CD14-positive monocyte (primary cell): Measurements from ENCODE around the gene CYSLTR1. TPM values are rescaled to one million over a fixed set of nuclear protein-coding genes. Genes with fewer than 3 reads are reported as not detected.

Source experiments
- DNase-seq, 3 donors: peaks; one replicate each; pipeline ENCODE4 v3.0.0-alpha.2; 2011 to 2022
- H2AFZ ChIP-seq: 2 replicates; pipeline ENCODE4 v1.6.0; 2012; ENCODE audit warnings: mild to moderate bottlenecking, low read depth, low read length, inconsistent platforms; ENCODE audit not compliant: insufficient read depth, poor library complexity, severe bottlenecking
- H3K27ac ChIP-seq, 2 donors: 1 replicate in 1 of 2; 2 replicates in 1 of 2; pipeline ENCODE4 v1.5.1; 2012 to 2013; ENCODE audit warnings: low read length in 2 of 2, control low read depth in 1 of 2, inconsistent platforms in 1 of 2, low read depth in 1 of 2, mild to moderate bottlenecking in 1 of 2
- H3K27me3 ChIP-seq, 2 donors: one replicate each; pipeline versions ENCODE4 v1.6.0 to v1.6.1; 2011 to 2013; ENCODE audit warnings: low read length in 2 of 2; ENCODE audit not compliant: control insufficient read depth in 2 of 2, insufficient read depth in 2 of 2
- H3K36me3 ChIP-seq, 2 donors: replicated peaks in 1 of 2; 1 replicate in 1 of 2; 2 replicates in 1 of 2; pipeline versions ENCODE4 v1.5.1 to v1.6.1; 2012 to 2013; ENCODE audit warnings: low read length in 2 of 2, control low read depth in 1 of 2, inconsistent platforms in 1 of 2, mild to moderate bottlenecking in 1 of 2; ENCODE audit not compliant: insufficient read depth in 2 of 2, control insufficient read depth in 1 of 2
- H3K4me1 ChIP-seq, 2 donors: 1 replicate in 1 of 2; 2 replicates in 1 of 2; pipeline versions ENCODE4 v1.5.1 to v1.6.1; 2012 to 2013; ENCODE audit warnings: low read length in 2 of 2, control low read depth in 1 of 2, inconsistent platforms in 1 of 2, mild to moderate bottlenecking in 1 of 2, moderate library complexity in 1 of 2; ENCODE audit not compliant: insufficient read depth in 2 of 2, control insufficient read depth in 1 of 2
- H3K4me2 ChIP-seq: replicated peaks from 2 replicates; pipeline ENCODE3; 2012; ENCODE audit warnings: low read length, moderate library complexity, mild to moderate bottlenecking; ENCODE audit not compliant: poor library complexity, severe bottlenecking; ENCODE audit errors: extremely low read depth
- H3K4me3 ChIP-seq, 3 experiments: fragments of 200-600 bp in 1 of 3; sonication (generic) in 1 of 3; replicated peaks in 1 of 3; 1 replicate in 2 of 3; 2 replicates in 1 of 3; pipeline ENCODE4 v1.5.1; 2011 to 2013; ENCODE audit warnings: low read length in 3 of 3, mild to moderate bottlenecking in 3 of 3, control low read depth in 2 of 3, low read depth in 2 of 3, inconsistent platforms in 1 of 3, moderate library complexity in 1 of 3
- H3K79me2 ChIP-seq: 2 replicates; pipeline ENCODE4 v1.6.0; 2012; ENCODE audit warnings: mild to moderate bottlenecking, control low read depth, inconsistent platforms, low read length, moderate library complexity; ENCODE audit not compliant: insufficient read depth
- H3K9ac ChIP-seq: 2 replicates; pipeline ENCODE4 v1.6.0; 2017; ENCODE audit warnings: low read length, mild to moderate bottlenecking; ENCODE audit not compliant: insufficient read depth, poor library complexity, severe bottlenecking
- H3K9me3 ChIP-seq, 2 donors: replicated peaks in 1 of 2; 1 replicate in 1 of 2; 2 replicates in 1 of 2; pipeline versions ENCODE4 v1.5.1 to v1.6.1; 2012 to 2013; ENCODE audit warnings: low read length in 2 of 2, control low read depth in 1 of 2; ENCODE audit not compliant: control insufficient read depth in 1 of 2, insufficient read depth in 1 of 2
- H4K20me1 ChIP-seq: 2 replicates; pipeline ENCODE4 v1.6.0; 2012; ENCODE audit warnings: mild to moderate bottlenecking, low read length, control low read depth, moderate library complexity; ENCODE audit not compliant: insufficient read depth
- H3K27ac Mint-ChIP-seq, 7 donors: one replicate each; pipeline ENCODE4 v1.8.0; 2020; ENCODE audit warnings: mild to moderate bottlenecking in 7 of 7, mixed read lengths in 7 of 7, moderate library complexity in 6 of 7, inconsistent platforms in 2 of 7
- H3K27me3 Mint-ChIP-seq, 3 donors: one replicate each; pipeline ENCODE4 v1.8.0; 2021 to 2022; ENCODE audit warnings: low read depth in 3 of 3, mild to moderate bottlenecking in 3 of 3, mixed read lengths in 3 of 3, moderate library complexity in 3 of 3, inconsistent platforms in 1 of 3
- H3K36me3 Mint-ChIP-seq, 2 donors: one replicate each; pipeline ENCODE4 v1.8.0; 2020; ENCODE audit warnings: mixed read lengths in 2 of 2, inconsistent platforms in 1 of 2, mild to moderate bottlenecking in 1 of 2
- H3K4me1 Mint-ChIP-seq: one replicate; pipeline ENCODE4 v1.8.0; 2020; ENCODE audit warnings: mild to moderate bottlenecking, mixed read lengths
- H3K4me3 Mint-ChIP-seq, 2 donors: one replicate each; pipeline ENCODE4 v1.8.0; 2020; ENCODE audit warnings: mild to moderate bottlenecking in 2 of 2, mixed read lengths in 2 of 2, moderate library complexity in 1 of 2
- H3K9me3 Mint-ChIP-seq, 7 donors: one replicate each; pipeline ENCODE4 v1.8.0; 2020 to 2022; ENCODE audit warnings: mixed read lengths in 7 of 7, mild to moderate bottlenecking in 6 of 7, moderate library complexity in 6 of 7, inconsistent platforms in 2 of 7
- WGBS: methylation state at CpG from one replicate; pipeline ENCODE4 v1.1.5; 2013; ENCODE audit warnings: missing lambda C conversion rate; ENCODE audit not compliant: insufficient coverage; 5-methylcytosine and 5-hydroxymethylcytosine counted together
- intact Hi-C, 2 donors: fragments of 100-400 bp; cut with micrococcal nuclease; formaldehyde crosslinking; loops; one replicate each; pipeline versions ENCODE4 v1.15.0 to v1.15.1; 2023
- polyA plus RNA-seq, 3 donors: library from polyadenylated mRNA; depleted of rRNA in 1 of 3; unstranded in 2 of 3; stranded (reverse) in 1 of 3; fragments of 300-500 nt in 2 of 3; fragments of >200 nt in 1 of 3; fragmentation: Illumina TruSeq in 2 of 3; gene quantifications; 1 replicate in 2 of 3; 2 replicates in 1 of 3; pipeline ENCODE4 v1.2.3, GENCODE V29; 2012 to 2021
- TF ChIP-seq, protein P1 (sequence below): fragments of 200-600 bp; IDR thresholded peaks from one replicate; pipeline ENCODE4 v1.8.0; 2022; ENCODE audit warnings: antibody characterized with exemption, mild to moderate bottlenecking

CYSLTR1 gene
- polyA plus RNA-seq, 3 donors = 9.6 to 46.2 (median 45.2) TPM

DNA sequence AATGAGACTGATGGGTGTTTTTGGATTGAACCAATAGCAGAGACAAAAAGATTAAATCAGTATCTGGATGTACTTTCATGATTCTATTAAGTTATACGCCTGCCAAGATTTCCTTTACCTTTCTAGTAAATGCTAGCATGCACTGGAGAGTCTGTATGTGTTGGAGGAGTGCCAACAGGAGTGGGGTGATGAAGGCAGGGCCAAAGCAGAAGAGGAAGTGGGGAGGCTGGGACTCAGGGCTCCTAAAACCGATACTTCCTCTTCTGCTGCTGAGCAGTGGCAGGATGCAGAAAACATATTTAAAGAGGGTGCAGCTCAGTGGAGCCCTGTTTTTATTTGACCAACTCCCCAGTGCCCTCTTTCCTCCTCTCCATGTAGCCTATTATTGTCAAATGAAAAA, 5.6 kb downstream of the CYSLTR1 start:
- no CpG with 5 or more reads among the region's 2 CpGs for WGBS
- peak overlapping the region; percentile 39 for H3K4me2 ChIP-seq
- H3K9me3 ChIP-seq = no peaks in the 10 kb centered on the region
- Mint-ChIP-seq H3K4me3 (peak overlapping the region in 1 of 2 donors; percentile 63), H3K27ac (peak overlapping the region in 5 of 7 donors; percentile 5 to 82 (median 30)), H3K27me3 (no peaks in the 10 kb centered on the region), H3K9me3 (peaks cover 0 to 4% (median 0%) of the 10 kb centered on the region in 7 donors), H3K36me3 (peaks cover 1 to 4% of the 10 kb centered on the region in 2 donors), H3K4me1 (peaks cover 61% of the 10 kb centered on the region)
- no peak overlapping the region for H2AFZ ChIP-seq
- H3K27me3 ChIP-seq = no peaks in the 10 kb centered on the region
- peak overlapping the region in 1 of 2 donors; percentile 49 for H3K27ac ChIP-seq
- no peak overlapping the region for H3K9ac ChIP-seq
- H3K79me2 ChIP-seq = peaks cover 67% of the 10 kb centered on the region
- peaks cover 45 to 55% of the 10 kb centered on the region in 2 donors for H3K4me1 ChIP-seq
- DNase-seq = peak; percentile 78 to 81 (median 79)
- TF ChIP-seq, protein P1, sequence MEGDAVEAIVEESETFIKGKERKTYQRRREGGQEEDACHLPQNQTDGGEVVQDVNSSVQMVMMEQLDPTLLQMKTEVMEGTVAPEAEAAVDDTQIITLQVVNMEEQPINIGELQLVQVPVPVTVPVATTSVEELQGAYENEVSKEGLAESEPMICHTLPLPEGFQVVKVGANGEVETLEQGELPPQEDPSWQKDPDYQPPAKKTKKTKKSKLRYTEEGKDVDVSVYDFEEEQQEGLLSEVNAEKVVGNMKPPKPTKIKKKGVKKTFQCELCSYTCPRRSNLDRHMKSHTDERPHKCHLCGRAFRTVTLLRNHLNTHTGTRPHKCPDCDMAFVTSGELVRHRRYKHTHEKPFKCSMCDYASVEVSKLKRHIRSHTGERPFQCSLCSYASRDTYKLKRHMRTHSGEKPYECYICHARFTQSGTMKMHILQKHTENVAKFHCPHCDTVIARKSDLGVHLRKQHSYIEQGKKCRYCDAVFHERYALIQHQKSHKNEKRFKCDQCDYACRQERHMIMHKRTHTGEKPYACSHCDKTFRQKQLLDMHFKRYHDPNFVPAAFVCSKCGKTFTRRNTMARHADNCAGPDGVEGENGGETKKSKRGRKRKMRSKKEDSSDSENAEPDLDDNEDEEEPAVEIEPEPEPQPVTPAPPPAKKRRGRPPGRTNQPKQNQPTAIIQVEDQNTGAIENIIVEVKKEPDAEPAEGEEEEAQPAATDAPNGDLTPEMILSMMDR = no peak
- intact Hi-C loops = no loop called here
- H3K4me3 ChIP-seq = peak overlapping the region in 1 of 3 experiments; percentile 44
- no peaks in the 10 kb centered on the region for H3K36me3 ChIP-seq
- no peaks in the 10 kb centered on the region for H4K20me1 ChIP-seq

DNA sequence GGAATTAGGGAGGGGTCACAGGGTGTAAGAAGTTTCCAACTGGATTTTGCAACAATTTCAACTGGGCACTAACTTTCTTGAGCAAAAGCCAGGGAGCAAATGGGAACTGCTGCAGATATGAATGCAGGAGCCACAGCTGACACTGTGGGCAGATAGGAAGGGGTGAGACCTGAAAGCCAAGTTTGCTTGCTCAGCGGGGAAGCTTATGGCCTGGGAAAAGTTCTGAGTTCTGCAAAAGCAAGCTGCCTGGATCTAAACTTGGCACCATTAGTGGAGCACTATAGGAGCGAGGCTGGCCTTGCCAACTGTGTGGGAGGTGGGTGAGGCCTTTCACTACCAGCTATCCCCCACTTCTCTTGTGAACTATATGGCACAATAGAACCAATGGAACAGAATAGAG, 11.1 kb downstream of the CYSLTR1 start:
- Mint-ChIP-seq H3K4me1 (peaks cover 61% of the 10 kb centered on the region), H3K36me3 (peaks cover 4 to 8% of the 10 kb centered on the region in 2 donors), H3K4me3 (no peak overlapping the region)

More for the DNA sequence above, 11.1 kb downstream of the CYSLTR1 start:
- no CpG with 5 or more reads among the region's 2 CpGs for WGBS
- DNase-seq = no peak
- intact Hi-C loops = no loop called here
- Mint-ChIP-seq H3K9me3 (peaks cover 0 to 4% (median 0%) of the 10 kb centered on the region in 7 donors), H3K27me3 (no peaks in the 10 kb centered on the region), H3K27ac (no peak overlapping the region)
- TF ChIP-seq, protein P1 = no peak
- Histone ChIP-seq H3K27me3 (no peaks in the 10 kb centered on the region), H4K20me1 (peaks cover 31% of the 10 kb centered on the region), H3K4me2 (no peak overlapping the region), H3K36me3 (no peaks in the 10 kb centered on the region), H3K79me2 (peaks cover 72% of the 10 kb centered on the region), H3K9ac (no peak overlapping the region), H3K4me1 (peaks cover 30 to 43% of the 10 kb centered on the region in 2 donors), H3K4me3 (no peak overlapping the region), H3K9me3 (no peaks in the 10 kb centered on the region), H2AFZ (no peak overlapping the region), H3K27ac (no peak overlapping the region)
